ENCODE measurements around the gene ROPN1L.

GRCh38 chr5:10480237-10480985 lies 38.7 kb downstream of the ROPN1L start:
- TF ChIP-seq CTCF (IDR thresholded peaks at IDR 0.05; ENCODE audit: low read depth, low read length, poor library complexity, severe bottlenecking) (no peak), EZH2phosphoT487 (IDR thresholded peaks at IDR 0.05; ENCODE audit: borderline replicate concordance, low read length) (no peak)
